Choroid plexus epithelial cell (primary cell): Measurements from ENCODE around the gene RAP2A.

ENCODE experiments used
- DNase-seq: peaks from one replicate; pipeline ENCODE4 v3.0.0-alpha.2; 2010; ENCODE audit warnings: low read depth
- H3K4me3 ChIP-seq: 2 replicates; pipeline ENCODE4 v1.5.1; 2011; ENCODE audit warnings: low read depth, mild to moderate bottlenecking, control low read depth, low read length, moderate library complexity
- TF ChIP-seq, protein P1 (sequence below): conservative IDR thresholded peaks from 2 replicates; pipeline ENCODE4 v1.5.1; 2011; ENCODE audit warnings: low read depth, mild to moderate bottlenecking, control low read depth, inconsistent platforms, low read length, moderate library complexity

RAP2A gene

GRCh38 chr13:97517967-97518366, 84.0 kb downstream of the RAP2A start:
- no peak overlapping the region for H3K4me3 ChIP-seq
- TF ChIP-seq, protein P1, sequence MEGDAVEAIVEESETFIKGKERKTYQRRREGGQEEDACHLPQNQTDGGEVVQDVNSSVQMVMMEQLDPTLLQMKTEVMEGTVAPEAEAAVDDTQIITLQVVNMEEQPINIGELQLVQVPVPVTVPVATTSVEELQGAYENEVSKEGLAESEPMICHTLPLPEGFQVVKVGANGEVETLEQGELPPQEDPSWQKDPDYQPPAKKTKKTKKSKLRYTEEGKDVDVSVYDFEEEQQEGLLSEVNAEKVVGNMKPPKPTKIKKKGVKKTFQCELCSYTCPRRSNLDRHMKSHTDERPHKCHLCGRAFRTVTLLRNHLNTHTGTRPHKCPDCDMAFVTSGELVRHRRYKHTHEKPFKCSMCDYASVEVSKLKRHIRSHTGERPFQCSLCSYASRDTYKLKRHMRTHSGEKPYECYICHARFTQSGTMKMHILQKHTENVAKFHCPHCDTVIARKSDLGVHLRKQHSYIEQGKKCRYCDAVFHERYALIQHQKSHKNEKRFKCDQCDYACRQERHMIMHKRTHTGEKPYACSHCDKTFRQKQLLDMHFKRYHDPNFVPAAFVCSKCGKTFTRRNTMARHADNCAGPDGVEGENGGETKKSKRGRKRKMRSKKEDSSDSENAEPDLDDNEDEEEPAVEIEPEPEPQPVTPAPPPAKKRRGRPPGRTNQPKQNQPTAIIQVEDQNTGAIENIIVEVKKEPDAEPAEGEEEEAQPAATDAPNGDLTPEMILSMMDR, result no peak
- no peak for DNase-seq
